Caco-2 (cell line): Measurements from ENCODE around the gene EMC8. TPM values are rescaled to one million over a fixed set of nuclear protein-coding genes. Genes with fewer than 3 reads are reported as not detected.

Experiments used
- BruUV-seq: library from RNA; stranded (reverse); fragments of 400-500 nt; replicated peaks from 2 replicates; lab custom pipeline; 2021; lab: Mats Ljungman, UMichigan
- CTCF ChIA-PET: fragments of 300-600 bp; sonication (Branson Sonifier 250); formaldehyde crosslinking; loops from one replicate; lab custom pipeline; 2022; ENCODE audit warnings: antibody characterized with exemption; lab: Charles Lee
- POLR2A ChIA-PET: fragments of 300-600 bp; sonication (Branson Sonifier 250); formaldehyde crosslinking; loops from one replicate; lab custom pipeline; 2022; ENCODE audit warnings: antibody characterized with exemption; lab: Charles Lee
- DNase-seq, 2 experiments: peaks; one replicate each; pipeline versions ENCODE4 v3.0.0 to v3.0.0-alpha.2; 2020 to 2022
- H3K27me3 ChIP-seq: replicated peaks from 2 replicates; pipeline ENCODE4 v1.6.0; 2011; ENCODE audit warnings: low read length; ENCODE audit not compliant: control insufficient read depth, insufficient read depth
- H3K36me3 ChIP-seq: 2 replicates; pipeline ENCODE4 v1.5.1; 2011; ENCODE audit warnings: low read length; ENCODE audit not compliant: control insufficient read depth, insufficient read depth
- H3K4me1 ChIP-seq: fragments of 250-450 bp; sonication (Bioruptor Pico); 2 replicates; pipeline ENCODE4 v1.5.1; 2020; ENCODE audit warnings: mild to moderate bottlenecking
- H3K4me3 ChIP-seq: 2 replicates; pipeline ENCODE4 v1.5.1; 2011; ENCODE audit warnings: low read depth, mild to moderate bottlenecking, control low read depth, low read length
- H3K9me3 ChIP-seq: fragments of 250-450 bp; sonication (Bioruptor Pico); 2 replicates; pipeline ENCODE4 v1.5.1; 2020; ENCODE audit warnings: mild to moderate bottlenecking, moderate library complexity
- H3K27ac Mint-ChIP-seq: one replicate; pipeline ENCODE4 v1.8.0; 2022; ENCODE audit warnings: mixed read lengths; ENCODE audit not compliant: unreplicated experiment
- H3K27me3 Mint-ChIP-seq: one replicate; pipeline ENCODE4 v1.8.0; 2022; ENCODE audit warnings: mixed read lengths; ENCODE audit not compliant: insufficient read depth, unreplicated experiment
- H3K36me3 Mint-ChIP-seq: one replicate; pipeline ENCODE4 v1.8.0; 2022; ENCODE audit warnings: mild to moderate bottlenecking, mixed read lengths; ENCODE audit not compliant: insufficient read depth, unreplicated experiment
- H3K4me1 Mint-ChIP-seq: one replicate; pipeline ENCODE4 v1.8.0; 2022; ENCODE audit warnings: low read depth, mixed read lengths; ENCODE audit not compliant: unreplicated experiment
- H3K4me3 Mint-ChIP-seq: one replicate; pipeline ENCODE4 v1.8.0; 2022; ENCODE audit warnings: mild to moderate bottlenecking, moderate library complexity, mixed read lengths; ENCODE audit not compliant: unreplicated experiment
- H3K9me3 Mint-ChIP-seq: one replicate; pipeline ENCODE4 v1.8.0; 2022; ENCODE audit warnings: mixed read lengths; ENCODE audit not compliant: unreplicated experiment
- intact Hi-C: fragments of 100-400 bp; cut with micrococcal nuclease; formaldehyde crosslinking; loops from one replicate; pipeline ENCODE4 v1.10.0; 2022; ENCODE audit not compliant: unreplicated experiment
- total RNA-seq: library from RNA; stranded (reverse); gene quantifications from 2 replicates; pipeline ENCODE4 v1.2.3, GENCODE V29; 2022
- TF ChIP-seq, protein P1 (sequence below), 2 experiments: fragments of 200-600 bp in 1 of 2; IDR thresholded peaks; 1 replicate in 1 of 2; 2 replicates in 1 of 2; pipeline versions ENCODE4 v1.5.1 to v1.8.0; 2011 to 2022; ENCODE audit warnings: antibody characterized with exemption in 1 of 2, control low read depth in 1 of 2, inconsistent platforms in 1 of 2, low read depth in 1 of 2, low read length in 1 of 2, mild to moderate bottlenecking in 1 of 2, moderate library complexity in 1 of 2; ENCODE audit not compliant: insufficient read depth in 1 of 2, severe bottlenecking in 1 of 2, unreplicated experiment in 1 of 2

Gene EMC8
- total RNA-seq, 1 experiment from 2014 or later, result 94.7 TPM

DNA sequence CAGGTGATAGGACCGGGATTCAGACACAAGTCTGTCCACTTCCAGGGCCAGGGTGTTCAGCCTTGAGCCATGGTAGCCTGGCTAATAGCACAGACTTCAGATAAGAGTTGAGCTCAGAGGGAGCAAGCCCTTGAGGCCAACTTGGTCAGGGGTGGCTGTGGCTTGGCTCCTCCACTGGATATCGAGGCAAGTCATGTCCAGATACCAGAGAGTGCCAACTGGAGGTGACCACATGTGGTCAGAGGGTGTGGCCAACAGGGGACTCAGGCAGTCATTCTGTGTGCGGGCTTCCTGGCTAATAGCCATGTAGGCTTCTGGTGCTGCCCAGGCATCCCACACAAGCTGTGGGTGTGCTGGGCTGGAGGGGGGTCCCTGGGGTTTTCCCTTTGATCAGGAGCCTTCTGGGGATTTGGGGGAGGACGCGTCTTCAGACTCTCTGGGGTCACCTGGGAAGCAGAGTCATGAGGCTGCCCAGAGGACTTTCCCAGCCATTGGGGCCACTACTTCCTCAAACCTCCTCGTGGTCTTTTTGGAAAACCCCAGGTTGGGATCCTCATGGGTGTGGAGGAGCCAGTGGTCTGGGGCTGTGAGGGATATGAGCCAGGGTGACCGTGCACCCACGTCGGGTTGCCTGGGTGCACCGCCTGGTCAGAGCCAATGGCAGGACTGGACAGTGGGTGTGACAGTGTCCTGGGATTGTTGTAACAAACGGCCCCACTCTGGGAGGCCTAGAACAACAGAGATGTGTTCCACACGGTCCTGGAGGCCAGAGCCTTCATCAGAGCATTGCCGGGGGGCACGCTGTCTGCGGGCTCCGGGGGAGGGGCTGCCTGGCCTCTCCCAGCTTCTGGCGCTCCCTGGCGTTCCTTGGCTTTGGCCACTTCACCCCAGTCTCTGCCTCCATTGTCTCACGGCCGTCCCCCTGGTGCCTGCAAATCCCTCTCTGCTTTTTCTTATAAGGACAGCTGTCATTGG, 25.1 kb upstream of the EMC8 start:
- CTCF ChIA-PET, result interaction anchor here (0.5 kb wide), 1 partner anchor 862 kb away, joined by 3 read pairs; no protein-coding TSS in a partner anchor
- TF ChIP-seq, protein P1, sequence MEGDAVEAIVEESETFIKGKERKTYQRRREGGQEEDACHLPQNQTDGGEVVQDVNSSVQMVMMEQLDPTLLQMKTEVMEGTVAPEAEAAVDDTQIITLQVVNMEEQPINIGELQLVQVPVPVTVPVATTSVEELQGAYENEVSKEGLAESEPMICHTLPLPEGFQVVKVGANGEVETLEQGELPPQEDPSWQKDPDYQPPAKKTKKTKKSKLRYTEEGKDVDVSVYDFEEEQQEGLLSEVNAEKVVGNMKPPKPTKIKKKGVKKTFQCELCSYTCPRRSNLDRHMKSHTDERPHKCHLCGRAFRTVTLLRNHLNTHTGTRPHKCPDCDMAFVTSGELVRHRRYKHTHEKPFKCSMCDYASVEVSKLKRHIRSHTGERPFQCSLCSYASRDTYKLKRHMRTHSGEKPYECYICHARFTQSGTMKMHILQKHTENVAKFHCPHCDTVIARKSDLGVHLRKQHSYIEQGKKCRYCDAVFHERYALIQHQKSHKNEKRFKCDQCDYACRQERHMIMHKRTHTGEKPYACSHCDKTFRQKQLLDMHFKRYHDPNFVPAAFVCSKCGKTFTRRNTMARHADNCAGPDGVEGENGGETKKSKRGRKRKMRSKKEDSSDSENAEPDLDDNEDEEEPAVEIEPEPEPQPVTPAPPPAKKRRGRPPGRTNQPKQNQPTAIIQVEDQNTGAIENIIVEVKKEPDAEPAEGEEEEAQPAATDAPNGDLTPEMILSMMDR (IDR thresholded peaks at IDR 0.05; ENCODE audit: insufficient read depth in 1 of 2, low read depth in 1 of 2, low read length in 1 of 2, severe bottlenecking in 1 of 2, unreplicated experiment in 1 of 2), result no peak
- Mint-ChIP-seq H3K9me3 (peaks cover 11% of the 10 kb centered on the region), H3K27ac (no peak overlapping the region), H3K36me3 (no peaks in the 10 kb centered on the region), H3K4me3 (no peak overlapping the region), H3K27me3 (no peaks in the 10 kb centered on the region), H3K4me1 (peaks cover 3% of the 10 kb centered on the region)
- intact Hi-C loops, result no loop called here
- Histone ChIP-seq H3K9me3 (no peaks in the 10 kb centered on the region), H3K27me3 (no peaks in the 10 kb centered on the region), H3K4me1 (peaks cover 3% of the 10 kb centered on the region; the same call in 1 of the 2 replicates), H3K4me3 (no peak overlapping the region), H3K36me3 (no peaks in the 10 kb centered on the region)
- POLR2A ChIA-PET, result interaction anchor here (0.6 kb wide), 1 partner anchor 13 kb away, joined by 5 read pairs; no protein-coding TSS in a partner anchor
- BruUV-seq, result no TSS peak
- no peak for DNase-seq

DNA sequence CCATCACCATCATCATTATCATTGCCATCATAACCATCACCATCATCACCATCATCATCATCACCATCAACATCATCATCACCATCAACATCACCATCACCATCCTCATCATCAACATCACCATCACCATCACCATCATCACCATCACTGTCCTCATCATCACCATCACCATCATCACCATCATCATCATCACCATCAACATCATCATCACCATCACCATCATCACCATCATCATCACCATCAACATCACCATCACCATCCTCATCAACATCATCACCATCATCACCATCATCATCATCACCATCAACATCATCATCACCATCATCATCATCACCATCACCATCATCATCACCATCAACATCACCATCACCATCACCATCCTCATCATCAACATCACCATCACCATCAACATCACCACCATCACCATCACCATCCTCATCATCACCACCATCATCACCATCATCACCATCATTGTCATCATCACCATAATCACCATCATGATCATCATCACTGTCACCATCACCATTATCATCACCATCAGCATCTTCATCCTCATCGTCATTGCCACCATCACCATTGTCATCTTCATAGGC, 24.1 kb upstream of the EMC8 start:
- POLR2A ChIA-PET, result no interaction called here
- intact Hi-C loops, result no loop called here
- Mint-ChIP-seq H3K36me3 (no peaks in the 10 kb centered on the region), H3K4me3 (no peak overlapping the region), H3K4me1 (peaks cover 7% of the 10 kb centered on the region), H3K9me3 (peaks cover 2% of the 10 kb centered on the region), H3K27me3 (no peaks in the 10 kb centered on the region), H3K27ac (no peak overlapping the region)
- BruUV-seq, result no TSS peak
- H3K4me3 ChIP-seq, result no peak overlapping the region
- no peaks in the 10 kb centered on the region for H3K9me3 ChIP-seq
- CTCF ChIA-PET, result interaction anchor here (0.5 kb wide), 1 partner anchor 861 kb away, joined by 3 read pairs; no protein-coding TSS in a partner anchor
- no peaks in the 10 kb centered on the region for H3K27me3 ChIP-seq
- H3K4me1 ChIP-seq, result peaks cover 3% of the 10 kb centered on the region; the same call in 1 of the 2 replicates
- TF ChIP-seq, protein P1 (IDR thresholded peaks at IDR 0.05; ENCODE audit: insufficient read depth in 1 of 2, low read depth in 1 of 2, low read length in 1 of 2, severe bottlenecking in 1 of 2, unreplicated experiment in 1 of 2), result no peak
- H3K36me3 ChIP-seq, result no peaks in the 10 kb centered on the region
- DNase-seq, result no peak

DNA sequence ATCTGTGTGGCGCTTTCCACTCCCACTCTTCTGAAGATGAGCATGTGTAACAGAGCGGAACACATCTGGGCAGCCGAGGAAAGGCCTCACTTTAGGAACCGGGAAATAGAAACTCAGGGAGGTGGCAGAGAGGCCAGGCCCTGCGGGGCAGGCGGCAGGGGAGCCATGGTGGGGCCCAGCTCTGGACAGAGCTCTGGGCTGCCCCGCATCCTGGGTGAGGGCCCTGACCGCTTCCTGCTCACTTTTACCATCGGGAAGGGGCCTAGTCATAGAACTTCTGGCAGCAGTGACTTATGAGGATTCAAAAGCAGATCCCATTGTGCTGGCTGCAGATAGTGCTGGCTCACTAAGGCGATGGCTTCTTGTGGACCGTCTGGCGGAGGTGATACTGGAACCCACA, 22.8 kb upstream of the EMC8 start:
- CTCF ChIA-PET, result interaction anchor here (0.6 to 3.8 kb wide), 33 partner anchors 9 to 250 kb away, joined by 3 to 147 read pairs (median 5); partner anchors contain the start of gene IRF8
- H3K36me3 Mint-ChIP-seq, result no peaks in the 10 kb centered on the region
- no peaks in the 10 kb centered on the region for H3K9me3 Mint-ChIP-seq
- H3K27me3 Mint-ChIP-seq, result no peaks in the 10 kb centered on the region
- intact Hi-C loops, result no loop called here
- peaks cover 7% of the 10 kb centered on the region for H3K4me1 Mint-ChIP-seq
- DNase-seq, result no peak
- Histone ChIP-seq H3K27me3 (no peaks in the 10 kb centered on the region), H3K9me3 (no peaks in the 10 kb centered on the region), H3K4me3 (no peak overlapping the region), H3K4me1 (peaks cover 3% of the 10 kb centered on the region; the same call in 1 of the 2 replicates), H3K36me3 (no peaks in the 10 kb centered on the region)
- H3K4me3 Mint-ChIP-seq, result no peak overlapping the region
- TF ChIP-seq, protein P1 (IDR thresholded peaks at IDR 0.05; ENCODE audit: insufficient read depth in 1 of 2, low read depth in 1 of 2, low read length in 1 of 2, severe bottlenecking in 1 of 2, unreplicated experiment in 1 of 2), result no peak
- POLR2A ChIA-PET, result no interaction called here
- no peak overlapping the region for H3K27ac Mint-ChIP-seq
- no TSS peak for BruUV-seq
